HCT116 (cell line): ENCODE data around the gene ACBD6.

Source experiments
- CTCF ChIP-seq, 3 experiments: fragments of 200-600 bp in 1 of 3; sonication (generic) in 1 of 3; IDR thresholded peaks in 2 of 3; conservative IDR thresholded peaks in 1 of 3; 2 replicates each; pipeline ENCODE4 v1.5.1; 2012 to 2017; ENCODE audit warnings: low read depth in 2 of 3, low read length in 2 of 3, antibody characterized with exemption in 1 of 3, borderline replicate concordance in 1 of 3, control low read depth in 1 of 3, mild to moderate bottlenecking in 1 of 3, mixed read lengths in 1 of 3, mixed run types in 1 of 3, moderate library complexity in 1 of 3; ENCODE audit not compliant: insufficient read depth in 1 of 3
- POLR2AphosphoS5 ChIP-seq: IDR thresholded peaks from 2 replicates; pipeline ENCODE4 v1.6.1; 2011; ENCODE audit warnings: mild to moderate bottlenecking, low read depth, low read length, moderate library complexity

DNA sequence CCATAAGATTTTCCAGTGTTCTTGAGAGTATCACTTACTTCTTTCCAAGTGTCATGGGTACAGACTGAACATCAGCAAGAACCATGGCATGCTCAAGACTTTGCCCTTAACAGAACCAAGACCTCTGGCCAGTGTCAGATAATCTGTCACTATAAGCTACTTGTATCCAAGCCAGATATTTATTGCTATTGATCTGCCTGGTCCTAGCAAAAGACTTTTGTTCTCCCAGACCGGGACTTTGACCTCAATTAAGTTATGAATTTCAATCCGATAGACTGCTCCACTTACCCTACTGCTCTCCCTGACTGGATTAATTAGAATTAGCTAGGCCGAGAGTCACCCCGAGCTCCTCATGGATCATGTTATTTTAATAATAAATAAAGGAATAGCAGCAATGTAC, 129.6 kb downstream of the ACBD6 start:
- TF ChIP-seq POLR2AphosphoS5, result no peak
- TF ChIP-seq CTCF (IDR thresholded peaks at IDR 0.05 in 2 of 3, conservative IDR thresholded peaks at IDR 0.05 in 1 of 3; ENCODE audit: borderline replicate concordance in 1 of 3, insufficient read depth in 1 of 3, low read depth in 2 of 3, low read length in 2 of 3), result no peak
